WTC11 (cell line): ENCODE data around the gene TMC1. TPM values are rescaled to one million over a fixed set of nuclear protein-coding genes. Genes with fewer than 3 reads are reported as not detected.

ENCODE experiments used
- ATAC-seq: fragments of 200-7000 bp; cut with Tn5 transposase; 2 replicates; pipeline ENCODE4 v1.10.0; 2021; ENCODE audit warnings: mild to moderate bottlenecking, moderate library complexity
- CTCF ChIA-PET: fragments of 300-600 bp; sonication (Branson Sonifier 250); formaldehyde crosslinking; loops from one replicate; lab custom pipeline; 2021; ENCODE audit warnings: antibody characterized with exemption; lab: Charles Lee
- POLR2A ChIA-PET: fragments of 350-600 bp; sonication (Branson Sonifier 250); formaldehyde crosslinking; loops from one replicate; lab custom pipeline; 2021; ENCODE audit warnings: antibody characterized with exemption; lab: Charles Lee
- DNase-seq: peaks from one replicate; pipeline ENCODE4 v3.0.0; 2021; ENCODE audit warnings: low spot score
- H3K27ac Mint-ChIP-seq: 2 replicates; pipeline ENCODE4 v1.8.0; 2021; ENCODE audit warnings: mixed read lengths
- H3K27me3 Mint-ChIP-seq: 2 replicates; pipeline ENCODE4 v1.8.0; 2021; ENCODE audit warnings: low read depth, mild to moderate bottlenecking, moderate library complexity, mixed read lengths
- H3K36me3 Mint-ChIP-seq: 2 replicates; pipeline ENCODE4 v1.8.0; 2021; ENCODE audit warnings: mixed read lengths
- H3K4me1 Mint-ChIP-seq: 2 replicates; pipeline ENCODE4 v1.8.0; 2022; ENCODE audit warnings: mixed read lengths
- H3K4me3 Mint-ChIP-seq: 2 replicates; pipeline ENCODE4 v1.8.0; 2021; ENCODE audit warnings: mild to moderate bottlenecking, moderate library complexity, mixed read lengths
- H3K9me3 Mint-ChIP-seq: 2 replicates; pipeline ENCODE4 v1.8.0; 2021; ENCODE audit warnings: mixed read lengths
- CBFB ChIP-seq: sonication (generic); formaldehyde crosslinking; IDR thresholded peaks from 2 replicates; pipeline ENCODE4 v1.8.1; 2022; ENCODE audit warnings: mild to moderate bottlenecking, low read depth, missing genetic modification reagents
- CREM ChIP-seq: sonication (generic); formaldehyde crosslinking; IDR thresholded peaks from 2 replicates; pipeline ENCODE4 v1.8.1; 2022; ENCODE audit warnings: mild to moderate bottlenecking, missing genetic modification reagents, moderate library complexity
- EMX1 ChIP-seq: fragments of 250-450 bp; sonication (Bioruptor Pico); IDR thresholded peaks from 2 replicates; pipeline ENCODE4 v1.8.0; 2021; ENCODE audit warnings: mild to moderate bottlenecking
- GABPB1 ChIP-seq: sonication (generic); formaldehyde crosslinking; IDR thresholded peaks from 2 replicates; pipeline ENCODE4 v1.8.1; 2023; ENCODE audit warnings: mild to moderate bottlenecking, missing genetic modification reagents
- GRHL2 ChIP-seq: fragments of 250-450 bp; sonication (Bioruptor Pico); IDR thresholded peaks from 2 replicates; pipeline ENCODE4 v1.8.0; 2022; ENCODE audit warnings: mild to moderate bottlenecking, moderate library complexity; ENCODE audit not compliant: insufficient replicate concordance, severe bottlenecking
- GTF2I ChIP-seq: fragments of 250-450 bp; sonication (Bioruptor Pico); conservative IDR thresholded peaks from 2 replicates; pipeline ENCODE4 v1.4.0; 2021; ENCODE audit warnings: mild to moderate bottlenecking
- JAZF1 ChIP-seq: fragments of 250-450 bp; sonication (Bioruptor Pico); IDR thresholded peaks from 2 replicates; pipeline ENCODE4 v1.9.0; 2021; ENCODE audit warnings: moderate library complexity, mild to moderate bottlenecking, inconsistent platforms
- KAT7 ChIP-seq: sonication (generic); formaldehyde crosslinking; IDR thresholded peaks from 2 replicates; pipeline ENCODE4 v1.8.1; 2023; ENCODE audit warnings: missing genetic modification reagents, mild to moderate bottlenecking, borderline replicate concordance
- MYBL2 ChIP-seq: sonication (generic); formaldehyde crosslinking; IDR thresholded peaks from 2 replicates; pipeline ENCODE4 v1.8.1; 2023; ENCODE audit warnings: mild to moderate bottlenecking, moderate library complexity, missing genetic modification reagents
- NR1H2 ChIP-seq: sonication (generic); formaldehyde crosslinking; IDR thresholded peaks from 2 replicates; pipeline ENCODE4 v1.9.0; 2021; ENCODE audit warnings: mild to moderate bottlenecking, moderate library complexity, missing genetic modification reagents
- NR3C1 ChIP-seq: sonication (generic); formaldehyde crosslinking; conservative IDR thresholded peaks from 2 replicates; pipeline ENCODE4 v1.8.1; 2023; ENCODE audit warnings: low read depth, mild to moderate bottlenecking, missing genetic modification reagents
- RELA ChIP-seq: sonication (generic); formaldehyde crosslinking; IDR thresholded peaks from 2 replicates; pipeline ENCODE4 v1.8.1; 2022; ENCODE audit warnings: missing genetic modification reagents, mild to moderate bottlenecking, borderline replicate concordance
- TCF7 ChIP-seq: sonication (generic); formaldehyde crosslinking; IDR thresholded peaks from 2 replicates; pipeline ENCODE4 v1.8.0; 2022; ENCODE audit warnings: mild to moderate bottlenecking, low read depth, missing genetic modification reagents, moderate library complexity
- ZBTB21 ChIP-seq: sonication (generic); formaldehyde crosslinking; IDR thresholded peaks from 2 replicates; pipeline ENCODE4 v1.8.1; 2023; ENCODE audit warnings: mild to moderate bottlenecking, missing genetic modification reagents, borderline replicate concordance
- ZNF121 ChIP-seq: sonication (generic); formaldehyde crosslinking; IDR thresholded peaks from 2 replicates; pipeline ENCODE4 v1.8.0; 2023; ENCODE audit warnings: missing genetic modification reagents
- ZNF317 ChIP-seq: sonication (generic); formaldehyde crosslinking; IDR thresholded peaks from 2 replicates; pipeline ENCODE4 v1.8.1; 2023; ENCODE audit warnings: low read depth, mild to moderate bottlenecking, moderate library complexity, missing genetic modification reagents, borderline replicate concordance
- ZNF416 ChIP-seq: fragments of 250-450 bp; sonication (Bioruptor Pico); IDR thresholded peaks from 2 replicates; pipeline ENCODE4 v1.9.0; 2021; ENCODE audit warnings: mild to moderate bottlenecking, inconsistent platforms
- ZNF423 ChIP-seq: fragments of 250-450 bp; sonication (Bioruptor Pico); IDR thresholded peaks from 2 replicates; pipeline ENCODE4 v2.1.2; 2022; ENCODE audit warnings: mild to moderate bottlenecking, moderate library complexity
- ZNF671 ChIP-seq: fragments of 250-450 bp; sonication (Bioruptor Pico); IDR thresholded peaks from 2 replicates; pipeline ENCODE4 v1.8.0; 2021; ENCODE audit warnings: mild to moderate bottlenecking
- total RNA-seq: library from RNA; stranded (reverse); gene quantifications from 3 replicates; pipeline ENCODE4 v1.2.3, GENCODE V29; 2021
- TF ChIP-seq, protein P1 (sequence below): sonication (generic); formaldehyde crosslinking; IDR thresholded peaks from 2 replicates; pipeline ENCODE4 v1.8.0; 2022; ENCODE audit warnings: mild to moderate bottlenecking, missing genetic modification reagents
- TF ChIP-seq, protein P2 (sequence below): sonication (generic); formaldehyde crosslinking; IDR thresholded peaks from 2 replicates; pipeline ENCODE4 v1.8.0; 2022; ENCODE audit warnings: missing genetic modification reagents
- TF ChIP-seq, protein P3 (sequence below): sonication (generic); formaldehyde crosslinking; IDR thresholded peaks from 2 replicates; pipeline ENCODE4 v1.8.1; 2023; ENCODE audit warnings: mild to moderate bottlenecking, missing genetic modification reagents
- TF ChIP-seq, protein P4 (sequence below): sonication (generic); formaldehyde crosslinking; IDR thresholded peaks from 2 replicates; pipeline ENCODE4 v1.8.0; 2023; ENCODE audit warnings: missing genetic modification reagents
- TF ChIP-seq, protein P5 (sequence below): fragments of 250-450 bp; sonication (Bioruptor Pico); IDR thresholded peaks from 2 replicates; pipeline ENCODE4 v1.9.0; 2021; ENCODE audit warnings: moderate library complexity, mild to moderate bottlenecking, inconsistent platforms, borderline replicate concordance
- TF ChIP-seq, protein P6 (sequence below): sonication (generic); formaldehyde crosslinking; IDR thresholded peaks from 2 replicates; pipeline ENCODE4 v1.8.1; 2022; ENCODE audit warnings: mild to moderate bottlenecking, moderate library complexity, missing genetic modification reagents
- TF ChIP-seq, protein P7 (sequence below): sonication (generic); formaldehyde crosslinking; IDR thresholded peaks from 2 replicates; pipeline ENCODE4 v1.8.1; 2023; ENCODE audit warnings: mild to moderate bottlenecking, missing genetic modification reagents, moderate library complexity

TMC1 gene
- total RNA-seq, 1 experiment from 2014 or later: 0.31 TPM

DNA sequence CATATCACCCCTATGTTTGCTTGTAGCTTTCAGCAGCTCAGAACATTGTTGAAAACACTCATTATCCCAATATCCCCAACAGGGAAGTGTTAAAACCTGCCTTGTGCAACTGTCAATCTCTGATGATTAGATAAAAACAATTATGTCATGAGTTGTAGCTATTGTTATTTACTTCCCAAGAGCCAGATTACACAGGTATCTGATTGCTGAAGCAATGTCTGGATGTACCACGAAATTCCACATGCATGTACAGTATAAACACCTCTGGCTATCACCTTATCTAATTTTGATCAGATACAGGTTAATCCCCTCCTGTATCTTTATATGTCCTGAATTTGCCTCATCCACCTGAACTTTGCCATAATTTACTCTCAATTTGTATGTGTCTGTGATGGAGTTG is 38.7 kb downstream of the TMC1 start:
- no peak overlapping the region for H3K27ac Mint-ChIP-seq
- H3K9me3 Mint-ChIP-seq: peaks cover 8% of the 10 kb centered on the region
- no peak overlapping the region for H3K4me3 Mint-ChIP-seq
- TF ChIP-seq, protein P1, sequence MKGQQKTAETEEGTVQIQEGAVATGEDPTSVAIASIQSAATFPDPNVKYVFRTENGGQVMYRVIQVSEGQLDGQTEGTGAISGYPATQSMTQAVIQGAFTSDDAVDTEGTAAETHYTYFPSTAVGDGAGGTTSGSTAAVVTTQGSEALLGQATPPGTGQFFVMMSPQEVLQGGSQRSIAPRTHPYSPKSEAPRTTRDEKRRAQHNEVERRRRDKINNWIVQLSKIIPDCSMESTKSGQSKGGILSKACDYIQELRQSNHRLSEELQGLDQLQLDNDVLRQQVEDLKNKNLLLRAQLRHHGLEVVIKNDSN (CRISPR knock-in tag): no peak
- TF ChIP-seq ZNF317 (CRISPR knock-in tag) (no peak), RELA (CRISPR knock-in tag) (no peak), NR1H2 (CRISPR knock-in tag) (no peak), ZNF423 (CRISPR knock-in tag) (no peak), MYBL2 (CRISPR knock-in tag) (no peak), NR3C1 (no peak), ZNF671 (CRISPR knock-in tag) (no peak), ZBTB21 (CRISPR knock-in tag) (no peak), GTF2I (CRISPR knock-in tag) (no peak), KAT7 (CRISPR knock-in tag) (no peak), CBFB (no peak), ZNF121 (CRISPR knock-in tag) (no peak), GRHL2 (CRISPR knock-in tag) (no peak), ZNF416 (CRISPR knock-in tag) (no peak), TCF7 (CRISPR knock-in tag) (no peak), CREM (no peak), EMX1 (CRISPR knock-in tag) (no peak)
- TF ChIP-seq, protein P2, sequence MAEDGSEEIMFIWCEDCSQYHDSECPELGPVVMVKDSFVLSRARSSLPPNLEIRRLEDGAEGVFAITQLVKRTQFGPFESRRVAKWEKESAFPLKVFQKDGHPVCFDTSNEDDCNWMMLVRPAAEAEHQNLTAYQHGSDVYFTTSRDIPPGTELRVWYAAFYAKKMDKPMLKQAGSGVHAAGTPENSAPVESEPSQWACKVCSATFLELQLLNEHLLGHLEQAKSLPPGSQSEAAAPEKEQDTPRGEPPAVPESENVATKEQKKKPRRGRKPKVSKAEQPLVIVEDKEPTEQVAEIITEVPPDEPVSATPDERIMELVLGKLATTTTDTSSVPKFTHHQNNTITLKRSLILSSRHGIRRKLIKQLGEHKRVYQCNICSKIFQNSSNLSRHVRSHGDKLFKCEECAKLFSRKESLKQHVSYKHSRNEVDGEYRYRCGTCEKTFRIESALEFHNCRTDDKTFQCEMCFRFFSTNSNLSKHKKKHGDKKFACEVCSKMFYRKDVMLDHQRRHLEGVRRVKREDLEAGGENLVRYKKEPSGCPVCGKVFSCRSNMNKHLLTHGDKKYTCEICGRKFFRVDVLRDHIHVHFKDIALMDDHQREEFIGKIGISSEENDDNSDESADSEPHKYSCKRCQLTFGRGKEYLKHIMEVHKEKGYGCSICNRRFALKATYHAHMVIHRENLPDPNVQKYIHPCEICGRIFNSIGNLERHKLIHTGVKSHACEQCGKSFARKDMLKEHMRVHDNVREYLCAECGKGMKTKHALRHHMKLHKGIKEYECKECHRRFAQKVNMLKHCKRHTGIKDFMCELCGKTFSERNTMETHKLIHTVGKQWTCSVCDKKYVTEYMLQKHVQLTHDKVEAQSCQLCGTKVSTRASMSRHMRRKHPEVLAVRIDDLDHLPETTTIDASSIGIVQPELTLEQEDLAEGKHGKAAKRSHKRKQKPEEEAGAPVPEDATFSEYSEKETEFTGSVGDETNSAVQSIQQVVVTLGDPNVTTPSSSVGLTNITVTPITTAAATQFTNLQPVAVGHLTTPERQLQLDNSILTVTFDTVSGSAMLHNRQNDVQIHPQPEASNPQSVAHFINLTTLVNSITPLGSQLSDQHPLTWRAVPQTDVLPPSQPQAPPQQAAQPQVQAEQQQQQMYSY (CRISPR knock-in tag): no peak
- TF ChIP-seq, protein P3, sequence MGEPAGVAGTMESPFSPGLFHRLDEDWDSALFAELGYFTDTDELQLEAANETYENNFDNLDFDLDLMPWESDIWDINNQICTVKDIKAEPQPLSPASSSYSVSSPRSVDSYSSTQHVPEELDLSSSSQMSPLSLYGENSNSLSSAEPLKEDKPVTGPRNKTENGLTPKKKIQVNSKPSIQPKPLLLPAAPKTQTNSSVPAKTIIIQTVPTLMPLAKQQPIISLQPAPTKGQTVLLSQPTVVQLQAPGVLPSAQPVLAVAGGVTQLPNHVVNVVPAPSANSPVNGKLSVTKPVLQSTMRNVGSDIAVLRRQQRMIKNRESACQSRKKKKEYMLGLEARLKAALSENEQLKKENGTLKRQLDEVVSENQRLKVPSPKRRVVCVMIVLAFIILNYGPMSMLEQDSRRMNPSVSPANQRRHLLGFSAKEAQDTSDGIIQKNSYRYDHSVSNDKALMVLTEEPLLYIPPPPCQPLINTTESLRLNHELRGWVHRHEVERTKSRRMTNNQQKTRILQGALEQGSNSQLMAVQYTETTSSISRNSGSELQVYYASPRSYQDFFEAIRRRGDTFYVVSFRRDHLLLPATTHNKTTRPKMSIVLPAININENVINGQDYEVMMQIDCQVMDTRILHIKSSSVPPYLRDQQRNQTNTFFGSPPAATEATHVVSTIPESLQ: no peak
- no peak for ATAC-seq
- POLR2A ChIA-PET: no interaction called here
- H3K36me3 Mint-ChIP-seq: peaks cover under 1% of the 10 kb centered on the region; the same call in 1 of the 2 replicates
- H3K4me1 Mint-ChIP-seq: no peaks in the 10 kb centered on the region
- CTCF ChIA-PET: no interaction called here
- no peak for DNase-seq
- H3K27me3 Mint-ChIP-seq: no peaks in the 10 kb centered on the region

DNA sequence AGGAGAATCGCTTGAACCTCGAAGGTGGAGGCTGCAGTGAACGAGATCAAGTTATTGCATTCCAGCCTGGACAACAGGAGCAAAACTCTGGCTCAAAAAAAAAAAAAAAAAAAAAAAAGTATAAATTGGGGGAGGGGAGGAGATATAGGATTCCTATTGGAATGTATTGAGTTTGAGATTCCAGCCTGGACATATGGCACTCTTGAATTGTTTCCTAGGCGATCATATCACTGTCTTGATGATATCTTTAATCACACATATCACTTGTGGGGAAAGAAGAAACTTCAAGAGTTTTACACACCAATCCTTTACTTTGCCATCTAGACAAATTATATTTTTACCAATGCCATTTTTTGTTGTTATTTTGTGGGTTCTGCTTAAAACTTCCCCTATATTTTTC is 42.4 kb downstream of the TMC1 start:
- CTCF ChIA-PET: no interaction called here
- H3K27ac Mint-ChIP-seq: no peak overlapping the region
- H3K9me3 Mint-ChIP-seq: peaks cover 25% of the 10 kb centered on the region
- ATAC-seq (no peak), DNase-seq (no peak)
- no peak overlapping the region for H3K4me3 Mint-ChIP-seq
- H3K4me1 Mint-ChIP-seq: no peaks in the 10 kb centered on the region
- H3K27me3 Mint-ChIP-seq: no peaks in the 10 kb centered on the region
- peaks cover 5% of the 10 kb centered on the region; the same call in 1 of the 2 replicates for H3K36me3 Mint-ChIP-seq
- POLR2A ChIA-PET: no interaction called here
- TF ChIP-seq, protein P4, sequence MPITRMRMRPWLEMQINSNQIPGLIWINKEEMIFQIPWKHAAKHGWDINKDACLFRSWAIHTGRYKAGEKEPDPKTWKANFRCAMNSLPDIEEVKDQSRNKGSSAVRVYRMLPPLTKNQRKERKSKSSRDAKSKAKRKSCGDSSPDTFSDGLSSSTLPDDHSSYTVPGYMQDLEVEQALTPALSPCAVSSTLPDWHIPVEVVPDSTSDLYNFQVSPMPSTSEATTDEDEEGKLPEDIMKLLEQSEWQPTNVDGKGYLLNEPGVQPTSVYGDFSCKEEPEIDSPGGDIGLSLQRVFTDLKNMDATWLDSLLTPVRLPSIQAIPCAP (CRISPR knock-in tag): no peak
- TF ChIP-seq JAZF1 (CRISPR knock-in tag) (no peak), GABPB1 (CRISPR knock-in tag) (no peak), TCF7 (CRISPR knock-in tag) (no peak), EMX1 (CRISPR knock-in tag) (no peak)
- TF ChIP-seq, protein P5, sequence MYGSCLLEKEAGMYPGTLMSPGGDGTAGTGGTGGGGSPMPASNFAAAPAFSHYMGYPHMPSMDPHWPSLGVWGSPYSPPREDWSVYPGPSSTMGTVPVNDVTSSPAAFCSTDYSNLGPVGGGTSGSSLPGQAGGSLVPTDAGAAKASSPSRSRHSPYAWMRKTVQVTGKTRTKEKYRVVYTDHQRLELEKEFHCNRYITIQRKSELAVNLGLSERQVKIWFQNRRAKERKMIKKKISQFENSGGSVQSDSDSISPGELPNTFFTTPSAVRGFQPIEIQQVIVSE: no peak
- TF ChIP-seq, protein P6, sequence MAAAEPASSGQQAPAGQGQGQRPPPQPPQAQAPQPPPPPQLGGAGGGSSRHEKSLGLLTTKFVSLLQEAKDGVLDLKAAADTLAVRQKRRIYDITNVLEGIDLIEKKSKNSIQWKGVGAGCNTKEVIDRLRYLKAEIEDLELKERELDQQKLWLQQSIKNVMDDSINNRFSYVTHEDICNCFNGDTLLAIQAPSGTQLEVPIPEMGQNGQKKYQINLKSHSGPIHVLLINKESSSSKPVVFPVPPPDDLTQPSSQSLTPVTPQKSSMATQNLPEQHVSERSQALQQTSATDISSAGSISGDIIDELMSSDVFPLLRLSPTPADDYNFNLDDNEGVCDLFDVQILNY (CRISPR knock-in tag): no peak
- TF ChIP-seq, protein P7, sequence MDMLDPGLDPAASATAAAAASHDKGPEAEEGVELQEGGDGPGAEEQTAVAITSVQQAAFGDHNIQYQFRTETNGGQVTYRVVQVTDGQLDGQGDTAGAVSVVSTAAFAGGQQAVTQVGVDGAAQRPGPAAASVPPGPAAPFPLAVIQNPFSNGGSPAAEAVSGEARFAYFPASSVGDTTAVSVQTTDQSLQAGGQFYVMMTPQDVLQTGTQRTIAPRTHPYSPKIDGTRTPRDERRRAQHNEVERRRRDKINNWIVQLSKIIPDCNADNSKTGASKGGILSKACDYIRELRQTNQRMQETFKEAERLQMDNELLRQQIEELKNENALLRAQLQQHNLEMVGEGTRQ (CRISPR knock-in tag): no peak
